Stimulated activated CD4-positive, alpha-beta T cell treated with anti-CD3 and anti-CD28 coated beads, Interleukin-1b, Interleukin-23, amount 100 ng/mL, for 4 hours (primary cell): Measurements from ENCODE around the gene CSH2.
"Not testable (repeated sequence)": the region's sequence is repeated elsewhere in the genome, so short reads cannot be mapped to it uniquely, and the experiment has no call there.

ENCODE experiments used
- DNase-seq, 2 donors: peaks; one replicate each; pipeline ENCODE4 v3.0.0-alpha.2; 2020; ENCODE audit warnings: low read depth in 2 of 2

The CSH2 gene

DNA sequence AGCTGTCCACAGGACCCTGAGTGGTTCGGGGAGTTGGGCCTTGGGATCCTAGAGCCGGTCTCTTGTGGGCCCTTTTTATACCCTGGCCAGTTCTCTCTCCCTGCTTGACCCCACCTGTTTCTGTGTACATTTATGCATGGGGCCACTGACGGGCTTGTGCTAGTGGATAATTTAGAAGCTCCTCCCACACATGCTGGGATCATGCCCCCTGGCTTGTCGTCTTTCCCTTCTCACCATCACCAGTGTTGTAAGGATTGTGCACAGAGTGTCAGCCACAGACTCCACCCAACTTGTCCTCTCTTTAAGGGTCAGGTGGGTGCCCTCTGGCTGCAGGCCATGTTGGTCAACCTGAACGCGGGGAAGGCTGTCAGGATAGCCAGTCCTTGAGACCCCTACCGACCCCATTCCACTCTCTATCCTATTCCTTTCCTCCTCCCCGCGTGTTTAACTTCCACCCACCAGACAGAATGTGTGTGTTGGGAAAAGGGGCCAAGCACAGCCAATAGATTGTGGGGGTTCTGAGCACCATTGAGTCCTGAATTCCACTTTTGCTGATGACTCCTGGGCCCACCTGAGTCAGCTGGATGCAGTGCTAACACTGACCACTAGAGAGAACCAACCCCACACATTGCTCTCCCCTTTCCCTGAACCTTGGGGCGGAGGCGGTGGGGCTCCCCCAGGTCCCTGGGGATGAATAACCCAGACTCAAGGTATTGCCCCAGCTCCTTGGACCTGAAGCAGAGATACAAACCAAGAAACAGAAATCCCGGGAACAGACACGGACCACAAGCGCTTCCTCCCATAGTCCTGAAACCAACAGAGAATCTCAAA is 23.3 kb upstream of the CSH2 start, which contains the start of gene CSH1:
CSH1 (minus strand) TSS at position 51 of the 831 bp plus-strand sequence. CDS start 63 bp downstream, outside the sequence.
- not testable (repeated sequence) for DNase-seq

DNA sequence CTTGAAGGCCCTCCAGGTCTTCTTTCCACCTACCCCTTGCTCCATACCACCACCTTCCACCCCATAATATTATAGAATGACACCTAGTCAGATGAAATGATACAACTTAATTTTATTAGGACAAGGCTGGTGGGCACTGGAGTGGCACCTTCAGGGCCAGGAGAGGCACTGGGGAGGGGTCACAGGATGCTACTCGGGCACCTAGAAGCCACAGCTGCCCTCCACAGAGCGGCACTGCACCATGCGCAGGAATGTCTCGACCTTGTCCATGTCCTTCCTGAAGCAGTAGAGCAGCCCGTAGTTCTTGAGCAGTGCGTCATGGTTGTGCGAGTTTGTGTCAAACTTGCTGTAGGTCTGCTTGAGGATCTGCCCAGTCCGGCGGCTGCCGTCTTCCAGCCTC is 21.3 kb upstream of the CSH2 start:
- not testable (repeated sequence) for DNase-seq

DNA sequence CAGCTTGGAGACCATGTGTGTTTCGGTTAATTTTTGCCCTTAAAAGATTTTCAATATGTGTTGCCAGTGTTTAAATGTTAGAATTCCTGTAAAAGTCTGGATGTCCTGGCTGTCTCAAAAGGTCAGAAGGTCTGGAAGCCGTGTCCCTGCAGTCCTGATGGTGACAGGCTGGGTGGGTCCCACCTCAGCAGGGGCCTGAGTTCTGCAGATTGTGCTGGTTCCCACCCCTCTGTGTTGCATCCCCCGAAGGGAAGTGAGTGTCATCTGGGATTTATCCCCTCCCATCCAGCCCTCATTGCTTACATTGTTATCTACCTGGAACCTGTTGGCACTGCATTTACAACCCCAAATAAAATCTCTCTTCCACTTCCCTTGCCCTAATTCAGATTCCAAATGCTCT is 20.5 kb upstream of the CSH2 start:
- not testable (repeated sequence) for DNase-seq

DNA sequence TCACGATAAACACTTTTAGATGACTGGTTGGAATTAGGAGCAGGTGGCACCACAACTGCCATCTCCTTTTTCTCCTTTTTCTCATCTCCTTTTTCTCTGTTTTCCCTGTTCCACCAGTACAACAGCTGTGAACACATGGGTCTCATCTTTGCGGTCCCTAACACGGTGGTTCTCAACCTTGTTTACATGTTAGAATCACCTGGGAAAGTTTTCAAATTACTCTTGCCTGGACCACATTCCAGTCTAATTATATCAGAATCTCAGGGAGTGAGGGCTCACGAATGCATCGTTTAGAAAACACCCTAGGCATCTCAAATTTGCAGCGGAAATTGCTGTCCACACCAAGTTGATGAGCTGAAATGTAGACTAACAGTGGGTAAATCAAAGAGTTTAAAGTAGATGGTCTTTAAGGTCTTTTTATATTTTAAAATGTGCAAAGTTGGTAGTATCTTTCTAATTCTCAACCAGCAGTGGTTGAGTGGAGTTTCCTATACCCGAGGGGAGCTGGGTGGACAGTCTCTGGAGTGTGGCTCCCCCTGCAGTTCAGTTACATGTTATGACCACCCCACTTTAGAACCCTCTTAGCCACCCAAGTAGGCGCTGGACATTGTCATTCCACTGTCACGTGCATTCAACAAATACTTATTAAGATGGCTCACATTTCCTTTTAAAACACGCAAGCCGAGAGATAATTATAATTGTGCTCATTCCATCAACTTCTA is 19.0 kb upstream of the CSH2 start:
- not testable (repeated sequence) for DNase-seq

DNA sequence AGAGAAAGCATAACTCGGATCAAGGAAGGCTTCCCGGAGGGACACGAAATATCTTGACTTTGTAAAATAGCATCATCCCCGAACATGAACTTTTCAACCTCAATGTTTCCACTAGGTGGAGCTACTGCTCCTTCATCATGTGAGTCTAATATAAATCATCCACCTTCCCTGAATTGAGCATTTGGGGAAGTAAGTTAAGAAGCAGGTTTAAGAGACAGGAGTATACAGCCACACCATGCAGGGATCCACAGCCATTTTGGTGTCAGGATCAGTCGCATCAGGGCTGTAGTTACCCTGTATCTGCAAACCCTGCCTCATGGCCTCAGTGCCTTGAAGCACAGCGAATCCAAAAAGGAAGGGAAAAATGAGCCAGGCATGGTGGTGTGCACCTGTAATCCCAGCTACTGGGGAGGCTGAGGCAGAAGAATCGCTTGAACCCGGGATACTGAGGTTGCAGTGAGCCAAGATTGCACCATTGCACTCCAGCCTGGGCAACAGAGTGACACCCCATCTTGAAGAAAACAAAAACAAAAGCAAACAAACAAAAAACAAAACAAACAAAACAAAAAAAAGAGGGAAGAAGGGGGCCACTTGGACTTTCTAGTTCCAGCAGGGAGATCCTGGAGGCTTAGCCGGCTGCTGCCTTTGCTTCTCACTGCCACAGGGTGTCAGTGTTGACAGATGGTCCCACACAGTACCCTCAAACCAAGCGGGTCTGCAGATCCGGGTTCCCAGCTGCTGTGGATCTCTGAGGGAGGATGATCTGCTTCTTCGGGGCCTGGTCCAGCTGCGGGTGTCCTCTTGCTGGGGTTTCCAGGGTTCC is 15.8 kb upstream of the CSH2 start:
- DNase-seq, result peak in 1 of 2 donors; percentile 10

DNA sequence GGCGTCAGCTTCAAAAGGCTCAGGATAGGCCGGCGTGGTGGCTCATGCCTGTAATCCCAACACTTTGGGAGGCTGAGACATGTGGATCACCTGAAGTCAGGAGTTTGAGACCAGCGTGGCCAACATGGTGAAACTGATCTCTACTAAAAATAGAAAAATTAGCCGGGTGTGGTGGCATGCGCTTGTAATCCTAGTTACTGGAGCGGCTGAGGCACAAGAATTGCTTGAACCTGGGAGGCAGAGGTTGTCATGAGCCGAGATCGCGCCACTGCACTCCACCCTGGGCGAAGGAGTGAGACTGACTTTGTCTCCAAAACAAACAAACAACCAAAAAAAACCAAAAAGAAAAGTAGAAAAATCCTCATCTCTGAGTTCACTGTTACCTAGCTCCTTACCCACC is 11.6 kb upstream of the CSH2 start:
- DNase-seq, result not testable (repeated sequence)

DNA sequence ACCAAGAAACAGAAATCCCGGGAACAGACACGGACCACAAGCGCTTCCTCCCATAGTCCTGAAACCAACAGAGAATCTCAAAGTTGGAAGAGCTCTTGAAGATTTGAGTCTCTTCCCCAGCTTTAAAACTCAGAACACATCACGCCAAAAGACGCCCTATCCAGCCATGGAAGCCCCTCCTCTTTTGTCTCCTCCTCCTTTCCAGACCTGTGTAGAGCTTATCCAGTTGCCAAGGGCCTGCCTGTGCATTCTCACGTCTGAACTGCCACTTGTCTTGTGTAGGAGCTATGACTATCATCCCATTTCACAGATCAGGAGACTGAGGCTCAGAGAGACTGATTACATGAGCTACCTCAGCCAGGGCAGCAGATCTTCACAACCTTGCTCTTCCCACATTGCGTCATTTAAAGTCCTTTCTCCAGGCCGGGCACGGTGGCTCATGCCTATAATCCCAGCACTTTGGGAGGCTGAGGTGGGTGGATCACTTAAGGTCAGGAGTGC is 9.2 kb upstream of the CSH2 start:
- DNase-seq, result not testable (repeated sequence)

DNA sequence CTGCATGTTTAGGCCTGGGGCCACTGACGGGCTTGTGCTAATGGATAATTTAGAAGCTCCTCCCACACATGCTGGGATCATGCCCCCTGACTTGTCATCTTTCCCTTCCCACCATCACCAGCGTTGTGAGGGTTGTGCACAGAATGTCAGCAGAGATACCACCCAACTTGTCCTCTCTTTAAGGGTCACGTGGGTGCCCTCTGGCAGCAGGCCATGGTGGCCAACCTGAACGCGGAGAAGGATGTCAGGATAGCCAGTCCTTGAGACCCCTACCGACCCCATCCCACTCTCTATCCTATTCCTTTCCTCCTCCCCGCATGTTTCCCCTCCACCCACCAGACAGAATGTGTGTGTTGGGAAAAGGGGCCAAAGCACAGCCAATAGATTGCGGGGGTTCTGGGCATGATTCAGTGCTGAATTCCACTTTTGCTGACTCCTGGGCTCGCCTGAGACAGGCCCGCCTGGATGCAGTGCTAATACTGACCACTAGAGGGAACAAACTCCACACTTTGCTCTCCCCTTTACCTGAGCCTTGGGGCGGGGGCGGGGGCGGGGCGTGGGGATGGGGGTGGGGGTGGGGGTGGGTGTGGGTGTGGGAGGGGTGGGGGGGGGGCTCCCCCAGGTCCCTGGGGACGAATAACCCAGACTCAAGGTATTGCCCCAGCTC is 8.6 kb upstream of the CSH2 start, which contains the start of gene GH2:
GH2 (minus strand) TSS at position 10 of the 667 bp plus-strand sequence. CDS start 143 bp downstream, outside the sequence.
- peak; percentile 37 to 56 for DNase-seq

DNA sequence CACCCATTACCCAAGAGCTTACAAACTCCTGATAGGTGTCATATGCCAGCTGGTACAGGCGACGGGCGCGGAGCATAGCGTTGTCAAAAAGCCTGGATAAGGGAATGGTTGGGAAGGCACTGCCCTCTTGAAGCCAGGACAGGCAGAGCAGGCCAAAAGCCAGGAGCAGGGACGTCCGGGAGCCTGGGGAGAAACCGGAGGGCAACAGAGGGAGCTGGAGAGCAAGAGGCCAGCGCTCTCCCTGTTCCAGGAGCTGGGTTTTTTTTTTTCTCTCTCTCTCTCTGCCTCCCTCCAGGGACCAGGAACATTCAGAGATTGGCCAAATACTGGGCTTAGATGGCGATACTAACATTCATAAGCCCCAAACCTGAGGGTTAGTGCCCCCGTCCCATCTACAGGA is 7.9 kb upstream of the CSH2 start:
- not testable (repeated sequence) for DNase-seq

DNA sequence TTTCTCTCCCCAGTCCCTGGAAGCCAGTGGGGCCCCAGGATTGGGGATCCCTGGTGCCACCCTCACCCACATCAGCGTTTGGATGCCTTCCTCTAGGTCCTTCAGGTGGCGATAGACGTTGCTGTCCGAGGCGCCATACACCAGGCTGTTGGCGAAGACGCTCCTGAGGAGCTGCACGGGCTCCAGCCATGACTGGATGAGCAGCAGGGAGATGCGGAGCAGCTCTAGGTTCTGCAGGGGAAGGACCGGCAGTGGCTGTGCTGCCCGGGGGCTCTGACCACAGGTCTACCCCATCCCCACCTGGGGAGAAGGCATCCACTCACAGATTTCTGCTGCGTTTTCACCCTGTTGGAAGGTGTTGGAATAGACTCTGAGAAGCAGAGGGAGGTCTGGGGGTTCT is 7.2 kb upstream of the CSH2 start:
- DNase-seq, result no peak

DNA sequence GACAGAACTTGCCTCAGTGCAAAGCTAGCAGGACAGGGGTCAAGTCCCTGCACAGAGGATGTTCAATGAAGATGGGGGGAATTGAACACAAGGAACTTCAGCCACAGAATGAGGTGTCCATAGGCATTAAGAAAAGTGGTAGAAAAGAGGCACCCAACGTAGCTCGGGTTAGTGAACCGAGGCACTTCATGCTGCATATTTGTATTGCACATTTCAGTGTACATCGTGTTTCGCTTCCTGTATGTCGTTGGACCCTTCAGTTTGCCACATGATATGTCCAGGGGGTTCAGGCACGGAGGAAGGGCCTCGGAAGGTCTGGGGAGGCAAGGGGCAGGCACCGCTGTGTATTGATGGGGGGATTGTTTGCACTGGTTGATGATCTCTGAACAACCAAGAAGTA is 4.9 kb upstream of the CSH2 start:
- not testable (repeated sequence) for DNase-seq

DNA sequence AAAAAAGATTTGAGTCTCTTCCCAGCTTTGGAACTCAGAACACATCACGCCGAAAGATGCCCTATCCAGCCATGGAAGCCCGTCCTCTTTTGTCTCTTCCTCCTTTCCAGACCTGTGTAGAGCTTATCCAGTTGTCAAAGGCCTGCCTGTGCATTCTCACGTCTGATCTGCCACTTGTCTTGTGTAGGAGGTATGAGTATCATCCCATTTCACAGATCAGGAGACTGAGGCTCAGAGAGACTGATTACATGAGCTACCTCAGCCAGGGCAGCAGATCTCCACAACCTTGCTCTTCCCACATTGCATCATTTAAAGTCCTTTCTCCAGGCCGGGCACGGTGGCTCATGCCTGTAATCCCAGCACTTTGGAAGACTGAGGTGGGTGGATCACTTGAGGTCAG is 1.2 kb upstream of the CSH2 start:
- not testable (repeated sequence) for DNase-seq

DNA sequence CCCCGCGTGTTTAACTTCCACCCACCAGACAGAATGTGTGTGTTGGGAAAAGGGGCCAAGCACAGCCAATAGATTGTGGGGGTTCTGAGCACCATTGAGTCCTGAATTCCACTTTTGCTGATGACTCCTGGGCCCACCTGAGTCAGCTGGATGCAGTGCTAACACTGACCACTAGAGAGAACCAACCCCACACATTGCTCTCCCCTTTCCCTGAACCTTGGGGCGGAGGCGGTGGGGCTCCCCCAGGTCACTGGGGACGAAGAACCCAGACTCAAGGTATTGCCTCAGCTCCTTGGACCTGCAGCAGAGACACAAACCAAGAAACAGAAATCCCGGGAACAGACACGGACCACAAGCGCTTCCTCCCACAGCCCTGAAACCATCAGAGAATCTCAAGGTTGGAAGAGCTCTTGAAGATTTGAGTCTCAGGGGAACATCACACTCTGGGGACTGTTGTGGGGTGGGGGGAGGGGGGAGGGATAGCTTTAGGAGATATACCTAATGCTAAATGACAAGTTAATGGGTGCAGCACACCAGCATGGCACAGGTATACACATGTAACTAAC is 667 bp upstream of the CSH2 start:
- not testable (repeated sequence) for DNase-seq

DNA sequence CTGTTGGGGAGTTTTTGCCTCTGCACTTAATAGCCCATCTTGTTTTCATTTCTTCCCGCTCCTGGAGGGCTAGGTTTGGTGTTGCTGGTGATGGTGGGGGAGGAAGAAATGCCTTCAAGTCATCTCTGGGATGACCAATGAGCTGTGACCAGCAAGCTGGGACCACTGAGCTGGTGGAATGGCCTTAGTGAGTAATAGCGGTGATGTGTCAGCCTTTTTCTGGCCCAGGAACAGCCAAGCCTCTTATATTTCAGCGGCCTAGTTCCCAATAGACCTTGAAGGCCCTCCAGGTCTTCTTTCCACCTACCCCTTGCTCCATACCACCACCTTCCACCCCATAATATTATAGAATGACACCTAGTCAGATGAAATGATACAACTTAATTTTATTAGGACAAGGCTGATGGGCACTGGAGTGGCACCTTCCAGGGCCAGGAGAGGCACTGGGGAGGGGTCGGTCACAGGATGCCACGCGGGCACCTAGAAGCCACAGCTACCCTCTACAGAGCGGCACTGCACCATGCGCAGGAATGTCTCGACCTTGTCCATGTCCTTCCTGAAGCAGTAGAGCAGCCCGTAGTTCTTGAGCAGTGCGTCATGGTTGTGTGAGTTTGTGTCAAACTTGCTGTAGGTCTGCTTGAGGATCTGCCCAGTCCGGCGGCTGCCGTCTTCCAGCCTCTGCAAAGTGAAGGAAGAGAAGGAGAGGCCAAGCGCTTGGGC is 1.7 kb downstream of the CSH2 start:
- DNase-seq, result not testable (repeated sequence)

DNA sequence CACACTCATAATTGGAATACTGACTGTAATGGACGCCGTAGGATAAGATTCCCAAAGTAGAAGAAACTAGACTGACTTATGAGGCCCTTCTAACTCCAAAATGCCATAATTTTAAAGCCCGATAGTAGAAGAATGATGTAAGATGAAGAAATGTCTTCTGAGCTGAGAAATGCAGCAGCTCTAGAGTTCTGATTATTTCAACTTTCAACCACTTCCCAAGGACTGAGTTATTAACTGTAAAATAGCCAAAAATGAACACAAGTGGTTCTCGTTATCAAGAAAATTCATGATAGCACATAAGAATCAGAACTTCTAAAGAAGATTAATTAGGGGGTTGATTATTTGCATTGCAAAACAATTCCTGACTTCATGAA is 3.2 kb downstream of the CSH2 start:
- DNase-seq, result not testable (repeated sequence)

DNA sequence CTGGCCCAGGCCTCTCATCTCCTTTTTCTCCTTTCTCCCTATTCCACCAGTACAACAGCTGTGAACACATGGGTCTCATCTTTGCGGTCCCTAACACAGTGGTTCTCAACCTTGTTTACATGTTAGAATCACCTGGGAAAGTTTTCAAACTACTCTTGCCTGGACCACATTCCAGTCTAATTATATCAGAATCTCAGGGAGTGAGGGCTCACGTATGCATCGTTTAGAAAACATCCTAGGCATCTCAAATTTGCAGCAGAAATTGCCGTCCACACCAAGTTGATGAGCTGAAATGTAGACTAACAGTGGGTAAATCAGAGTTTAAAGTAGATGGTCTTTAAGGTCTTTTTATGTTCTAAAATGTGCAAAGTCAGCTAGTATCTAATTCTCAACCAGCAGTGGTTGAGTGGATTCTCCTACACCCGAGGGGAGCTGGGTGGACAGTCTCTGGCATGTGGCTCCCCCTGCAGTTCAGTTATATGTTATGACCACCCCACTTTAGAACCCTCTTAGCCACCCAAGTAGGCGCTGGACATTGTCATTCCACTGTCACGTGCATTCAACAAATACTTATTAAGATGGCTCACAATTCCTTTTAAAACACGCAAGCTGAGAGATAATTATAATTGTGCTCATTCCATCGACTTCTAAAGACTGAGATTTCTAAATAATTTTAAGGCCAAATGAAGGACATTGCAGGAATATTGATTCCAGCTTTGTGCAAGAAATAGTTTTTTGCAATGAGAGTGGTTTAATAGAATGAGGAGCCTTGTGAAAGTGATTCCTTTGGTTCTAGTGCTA is 3.8 kb downstream of the CSH2 start:
- DNase-seq, result not testable (repeated sequence)

DNA sequence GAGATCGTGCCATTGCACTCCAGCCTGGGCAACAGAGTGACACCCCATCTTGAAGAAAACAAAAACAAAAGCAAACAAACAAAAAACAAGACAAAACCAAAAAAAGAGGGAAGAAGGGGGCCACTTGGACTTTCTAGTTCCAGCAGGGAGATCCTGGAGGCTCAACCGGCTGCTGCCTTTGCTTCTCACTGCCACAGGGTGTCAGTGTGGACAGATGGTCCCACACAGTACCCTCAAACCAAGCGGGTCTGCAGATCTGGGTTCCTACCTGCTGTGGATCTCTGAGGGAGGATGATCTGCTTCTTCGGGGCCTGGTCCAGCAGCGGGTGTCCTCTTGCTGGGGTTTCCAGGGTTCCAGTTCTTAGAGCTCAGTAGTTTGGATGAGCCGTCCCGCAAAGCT is 6.9 kb downstream of the CSH2 start:
- not testable (repeated sequence) for DNase-seq

DNA sequence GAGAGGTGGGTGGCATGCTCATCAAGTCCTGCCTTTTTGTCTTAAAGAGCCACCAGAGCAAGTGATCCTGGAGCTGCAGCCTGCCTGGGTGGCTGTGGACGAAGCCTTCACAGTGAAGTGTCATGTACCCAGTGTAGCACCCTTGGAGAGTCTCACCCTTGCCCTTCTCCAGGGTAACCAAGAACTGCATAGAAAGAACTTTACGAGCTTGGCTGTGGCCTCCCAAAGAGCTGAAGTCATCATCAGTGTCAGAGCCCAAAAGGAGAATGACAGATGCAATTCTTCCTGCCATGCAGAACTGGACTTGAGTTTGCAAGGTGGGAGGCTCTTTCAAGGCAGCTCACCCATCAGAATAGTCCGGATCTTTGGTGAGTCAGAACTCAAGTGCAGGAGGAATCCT is 14.2 kb downstream of the CSH2 start:
- no peak for DNase-seq

DNA sequence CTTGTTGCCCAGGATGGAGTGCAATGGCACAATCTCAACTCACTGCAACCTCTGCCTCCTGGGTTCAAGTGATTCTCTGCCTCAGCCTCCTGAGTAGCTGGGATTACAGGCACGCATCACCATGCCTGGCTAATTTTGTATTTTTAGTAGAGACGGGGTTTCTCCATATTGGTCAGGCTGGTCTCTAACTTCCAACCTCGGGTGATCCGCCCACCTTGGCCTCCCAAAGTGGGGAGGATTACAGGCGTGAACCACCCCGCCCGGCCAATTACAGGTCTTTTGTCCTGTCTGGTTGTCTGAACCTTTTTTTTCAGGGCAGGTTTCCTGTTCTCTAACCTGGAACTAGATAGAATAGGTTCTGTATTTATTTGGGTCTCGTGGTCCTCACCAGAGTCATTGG is 17.1 kb downstream of the CSH2 start:
- not testable (repeated sequence) for DNase-seq
